Erythroblast (primary cell): ENCODE measurements around the gene SSB.

Experiments used
- DNase-seq, 2 experiments: peaks; one replicate each; lab custom pipeline; 2025; lab: John Stamatoyannopoulos, UW
- GATA1 ChIP-seq: IDR thresholded peaks from 2 replicates; pipeline ENCODE4 v1.6.1; 2011; ENCODE audit warnings: low read depth, mild to moderate bottlenecking, control low read depth, low read length, moderate library complexity
- POLR2A ChIP-seq: IDR thresholded peaks from 2 replicates; pipeline ENCODE4 v1.6.1; 2011; ENCODE audit warnings: mild to moderate bottlenecking, low read length

The SSB gene

GRCh38 chr2:169771021-169771420 is 27.6 kb upstream of the SSB start:
- no peak for TF ChIP-seq POLR2A
- TF ChIP-seq GATA1: no peak

GRCh38 chr2:169771612-169772011 is 27.1 kb upstream of the SSB start:
- DNase-seq: no peak
- TF ChIP-seq POLR2A (no peak), GATA1 (no peak)

More at GRCh38 chr2:169771021-169771420, 27.6 kb upstream of the SSB start:
- no peak for DNase-seq

- TF ChIP-seq POLR2A: no peak
- TF ChIP-seq GATA1: no peak
- DNase-seq: no peak
These were observed 26.0 kb upstream of the SSB start for GRCh38 chr2:169772651-169773050.

GRCh38 chr2:169775354-169775753 is 23.3 kb upstream of the SSB start:
- no peak for TF ChIP-seq GATA1
- TF ChIP-seq POLR2A: no peak
- DNase-seq: no peak

- no peak for TF ChIP-seq POLR2A
- peak; percentile 13 to 17 for DNase-seq
These were observed 22.9 kb upstream of the SSB start for GRCh38 chr2:169775765-169776164.

- DNase-seq: no peak
- TF ChIP-seq GATA1 (no peak), POLR2A (no peak)
These were observed 22.4 kb upstream of the SSB start for GRCh38 chr2:169776252-169776761.

GRCh38 chr2:169778446-169778845 is 20.2 kb upstream of the SSB start:
- no peak for TF ChIP-seq POLR2A
- TF ChIP-seq GATA1: no peak

GRCh38 chr2:169781249-169782013 is 17.2 kb upstream of the SSB start:
- no peak for DNase-seq

More at GRCh38 chr2:169778446-169778845, 20.2 kb upstream of the SSB start:
- DNase-seq: no peak

GRCh38 chr2:169782513-169782912 is 16.2 kb upstream of the SSB start:
- DNase-seq: no peak
- no peak for TF ChIP-seq POLR2A
- no peak for TF ChIP-seq GATA1

More at GRCh38 chr2:169781249-169782013, 17.2 kb upstream of the SSB start:
- TF ChIP-seq GATA1: no peak
- TF ChIP-seq POLR2A: no peak

GRCh38 chr2:169790581-169790980 is 8.1 kb upstream of the SSB start:
- TF ChIP-seq GATA1: no peak
- DNase-seq: no peak

GRCh38 chr2:169795181-169795580 is 3.5 kb upstream of the SSB start:
- TF ChIP-seq GATA1 (no peak), POLR2A (no peak)
- DNase-seq: no peak

- TF ChIP-seq GATA1 (no peak), POLR2A (no peak)
- DNase-seq: no peak
These were observed 2.2 kb upstream of the SSB start for GRCh38 chr2:169796441-169796840.

GRCh38 chr2:169797601-169798000 is 1.1 kb upstream of the SSB start:
- no peak for DNase-seq
- no peak for TF ChIP-seq GATA1
- no peak for TF ChIP-seq POLR2A

- peak in 1 of 2 experiments; percentile 41 for DNase-seq
- TF ChIP-seq GATA1: no peak
- TF ChIP-seq POLR2A: no peak
These were observed 314 bp upstream of the SSB start for GRCh38 chr2:169798397-169798717.

- no peak for DNase-seq
- no peak for TF ChIP-seq POLR2A
- TF ChIP-seq GATA1: no peak
These were observed 4.8 kb downstream of the SSB start for GRCh38 chr2:169803480-169803879.
